ENCODE data around the gene TJP2.

Gene TJP2

GRCh38 chr9:69190086-69190862, 16.2 kb downstream of the TJP2 start:
- H3K4me3 ChIP-seq (ENCODE audit: low read depth, low read length) = no peak overlapping the region

GRCh38 chr9:69190863-69191181, 16.7 kb downstream of the TJP2 start:
- TF ChIP-seq CTCF (IDR thresholded peaks at IDR 0.05; ENCODE audit: borderline replicate concordance, insufficient read depth, low read depth, low read length) = no peak
- no peak overlapping the region for H3K4me3 ChIP-seq (ENCODE audit: low read depth, low read length)

More at GRCh38 chr9:69190086-69190862, 16.2 kb downstream of the TJP2 start:
- TF ChIP-seq CTCF (IDR thresholded peaks at IDR 0.05; ENCODE audit: borderline replicate concordance, insufficient read depth, low read depth, low read length) = no peak

- no peak for TF ChIP-seq CTCF (IDR thresholded peaks at IDR 0.05; ENCODE audit: borderline replicate concordance, insufficient read depth, low read depth, low read length)
- H3K4me3 ChIP-seq (ENCODE audit: low read depth, low read length) = no peak overlapping the region
These were observed 17.2 kb downstream of the TJP2 start for GRCh38 chr9:69191231-69191630.

GRCh38 chr9:69192214-69192613, 18.1 kb downstream of the TJP2 start:
- no peak overlapping the region for H3K4me3 ChIP-seq (ENCODE audit: low read depth, low read length)
- no peak for TF ChIP-seq CTCF (IDR thresholded peaks at IDR 0.05; ENCODE audit: borderline replicate concordance, insufficient read depth, low read depth, low read length)

- TF ChIP-seq CTCF (IDR thresholded peaks at IDR 0.05; ENCODE audit: borderline replicate concordance, insufficient read depth, low read depth, low read length) = no peak
- H3K4me3 ChIP-seq (ENCODE audit: low read depth, low read length) = no peak overlapping the region
These were observed 19.6 kb downstream of the TJP2 start for GRCh38 chr9:69193685-69194032.

GRCh38 chr9:69194702-69195418, 20.8 kb downstream of the TJP2 start:
- TF ChIP-seq CTCF (IDR thresholded peaks at IDR 0.05; ENCODE audit: borderline replicate concordance, insufficient read depth, low read depth, low read length) = no peak
- H3K4me3 ChIP-seq (ENCODE audit: low read depth, low read length) = no peak overlapping the region

- TF ChIP-seq CTCF (IDR thresholded peaks at IDR 0.05; ENCODE audit: borderline replicate concordance, insufficient read depth, low read depth, low read length) = no peak
- no peak overlapping the region for H3K4me3 ChIP-seq (ENCODE audit: low read depth, low read length)
These were observed 21.6 kb downstream of the TJP2 start for GRCh38 chr9:69195668-69196067.
